WTC11 (cell line): ENCODE data around the gene MTM1.

Source experiments
- E2F4 ChIP-seq: sonication (generic); formaldehyde crosslinking; IDR thresholded peaks from 2 replicates; pipeline ENCODE4 v1.8.1; 2022; ENCODE audit warnings: low read depth, mild to moderate bottlenecking, moderate library complexity, missing genetic modification reagents, borderline replicate concordance
- HMGA2 ChIP-seq: fragments of 250-450 bp; sonication (Bioruptor Pico); IDR thresholded peaks from 2 replicates; pipeline ENCODE4 v1.4.0; 2021; ENCODE audit warnings: mild to moderate bottlenecking, moderate library complexity
- STAT6 ChIP-seq: sonication (generic); formaldehyde crosslinking; conservative IDR thresholded peaks from 2 replicates; pipeline ENCODE4 v1.8.1; 2023; ENCODE audit warnings: mild to moderate bottlenecking, low read depth, missing genetic modification reagents, moderate library complexity

- no peak for TF ChIP-seq HMGA2
- no peak for TF ChIP-seq E2F4 (CRISPR knock-in tag)
- no peak for TF ChIP-seq STAT6 (CRISPR knock-in tag)
Observed at GRCh38 chrX:150693725-150694574, 125.5 kb downstream of the MTM1 start.
